LNCAP (cell line): Measurements from ENCODE around the gene ZFP57.

Experiments used
- TF ChIP-seq, protein P1 (sequence below): fragments of 450-650 bp; IDR thresholded peaks from 2 replicates; pipeline ENCODE4 v1.5.1; 2017; ENCODE audit warnings: mild to moderate bottlenecking

ZFP57 gene

GRCh38 chr6:29656157-29656556 lies 24.8 kb downstream of the ZFP57 start:
- TF ChIP-seq, protein P1, sequence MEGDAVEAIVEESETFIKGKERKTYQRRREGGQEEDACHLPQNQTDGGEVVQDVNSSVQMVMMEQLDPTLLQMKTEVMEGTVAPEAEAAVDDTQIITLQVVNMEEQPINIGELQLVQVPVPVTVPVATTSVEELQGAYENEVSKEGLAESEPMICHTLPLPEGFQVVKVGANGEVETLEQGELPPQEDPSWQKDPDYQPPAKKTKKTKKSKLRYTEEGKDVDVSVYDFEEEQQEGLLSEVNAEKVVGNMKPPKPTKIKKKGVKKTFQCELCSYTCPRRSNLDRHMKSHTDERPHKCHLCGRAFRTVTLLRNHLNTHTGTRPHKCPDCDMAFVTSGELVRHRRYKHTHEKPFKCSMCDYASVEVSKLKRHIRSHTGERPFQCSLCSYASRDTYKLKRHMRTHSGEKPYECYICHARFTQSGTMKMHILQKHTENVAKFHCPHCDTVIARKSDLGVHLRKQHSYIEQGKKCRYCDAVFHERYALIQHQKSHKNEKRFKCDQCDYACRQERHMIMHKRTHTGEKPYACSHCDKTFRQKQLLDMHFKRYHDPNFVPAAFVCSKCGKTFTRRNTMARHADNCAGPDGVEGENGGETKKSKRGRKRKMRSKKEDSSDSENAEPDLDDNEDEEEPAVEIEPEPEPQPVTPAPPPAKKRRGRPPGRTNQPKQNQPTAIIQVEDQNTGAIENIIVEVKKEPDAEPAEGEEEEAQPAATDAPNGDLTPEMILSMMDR = no peak

DNA sequence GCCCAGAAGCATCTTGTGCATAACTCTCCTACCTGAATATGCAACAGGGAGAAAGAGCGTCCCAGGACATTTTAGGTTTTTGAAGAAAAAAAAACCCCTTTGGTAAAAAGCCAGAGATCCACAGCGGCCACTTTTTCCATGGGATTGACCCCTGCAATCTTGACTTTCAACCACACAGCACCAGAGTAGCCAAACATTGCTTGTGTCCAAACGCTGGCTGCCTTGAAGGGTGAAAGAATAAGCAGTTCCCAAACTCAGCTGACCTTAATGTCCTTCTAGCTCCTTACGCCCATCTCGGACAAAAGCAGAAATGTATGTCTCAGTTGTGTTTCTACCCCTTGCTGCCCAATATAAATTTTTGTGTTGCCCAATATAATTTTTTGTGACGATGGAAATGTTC lies 25.3 kb downstream of the ZFP57 start:
- TF ChIP-seq, protein P1 = no peak

DNA sequence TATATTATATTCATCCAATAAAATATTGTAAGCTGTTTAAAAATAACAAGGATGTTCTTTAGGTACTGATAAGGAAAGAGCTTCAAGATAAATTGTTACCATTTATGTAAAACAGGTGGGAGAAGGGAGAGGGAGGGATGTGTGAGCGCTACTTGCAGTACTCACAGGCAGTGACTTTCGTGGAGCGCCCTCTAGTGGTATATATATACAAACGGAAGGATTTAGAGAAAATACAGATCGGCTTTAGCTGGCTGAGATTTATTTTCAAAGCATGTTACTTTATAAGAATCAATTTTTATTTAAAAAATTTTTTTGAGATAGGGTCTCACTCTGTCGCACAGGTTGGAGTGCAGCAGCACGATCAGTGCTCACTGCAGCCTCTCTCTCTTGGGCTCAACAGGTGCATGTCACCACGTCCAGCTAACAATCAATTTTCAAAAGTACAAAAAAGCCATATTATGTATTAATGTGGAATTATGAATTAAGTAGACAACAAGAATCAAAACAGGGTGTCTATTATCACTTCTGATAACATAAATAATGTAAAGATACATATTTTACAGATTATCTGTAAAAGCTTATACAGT lies 27.4 kb downstream of the ZFP57 start:
- TF ChIP-seq, protein P1 = peak; percentile 68

- TF ChIP-seq, protein P1 = no peak
These were observed 28.8 kb downstream of the ZFP57 start for GRCh38 chr6:29652198-29652584.

- TF ChIP-seq, protein P1 = peak; percentile 65
These were observed 29.3 kb downstream of the ZFP57 start for GRCh38 chr6:29651413-29652197.

DNA sequence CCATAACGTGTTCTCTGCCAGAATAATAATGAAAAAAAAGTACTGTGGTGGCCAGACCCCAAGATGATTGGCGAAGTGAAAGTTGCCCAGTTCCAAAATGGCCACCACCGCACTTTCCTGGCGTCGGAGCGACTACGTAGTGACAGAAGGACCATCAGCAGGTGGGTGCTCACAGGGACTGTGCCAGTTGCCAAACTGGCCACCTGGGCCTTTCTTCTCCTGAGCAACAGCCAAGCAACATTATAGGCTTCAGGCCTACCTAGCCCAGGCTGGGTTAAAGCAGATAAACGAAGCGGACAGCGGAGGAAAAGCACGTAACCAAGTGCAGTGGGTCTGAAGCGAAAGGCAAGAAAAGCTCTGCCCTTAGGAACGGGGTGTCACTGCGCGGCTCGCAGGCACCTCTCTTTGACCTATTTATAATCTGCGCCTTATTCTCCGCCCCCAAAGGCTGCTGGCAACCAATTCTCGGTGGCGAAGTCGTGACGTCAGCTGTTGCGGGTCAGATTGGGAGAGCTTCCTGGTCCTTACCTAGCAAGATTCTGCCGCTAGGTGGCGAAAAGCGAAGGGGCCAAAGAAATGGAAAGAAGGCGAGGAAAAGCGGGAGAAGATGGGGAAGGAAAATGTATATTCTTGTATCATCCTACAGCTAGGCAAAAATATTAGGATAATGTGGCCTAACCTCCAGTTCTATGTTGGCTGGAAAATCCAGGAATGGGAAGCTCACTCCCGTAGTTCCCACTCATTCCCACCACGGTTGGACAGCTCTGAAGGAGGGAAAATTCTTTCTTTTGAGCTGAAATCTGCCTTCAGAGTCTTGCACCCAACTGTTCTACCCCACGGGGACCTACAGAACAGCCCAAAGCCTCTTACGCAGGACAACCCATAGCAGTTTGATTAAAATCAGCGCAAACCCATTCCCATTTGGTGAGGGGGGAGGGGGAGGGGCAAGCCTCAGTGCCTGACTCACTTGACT lies 31.0 kb downstream of the ZFP57 start:
- TF ChIP-seq, protein P1 = peak; percentile 88

DNA sequence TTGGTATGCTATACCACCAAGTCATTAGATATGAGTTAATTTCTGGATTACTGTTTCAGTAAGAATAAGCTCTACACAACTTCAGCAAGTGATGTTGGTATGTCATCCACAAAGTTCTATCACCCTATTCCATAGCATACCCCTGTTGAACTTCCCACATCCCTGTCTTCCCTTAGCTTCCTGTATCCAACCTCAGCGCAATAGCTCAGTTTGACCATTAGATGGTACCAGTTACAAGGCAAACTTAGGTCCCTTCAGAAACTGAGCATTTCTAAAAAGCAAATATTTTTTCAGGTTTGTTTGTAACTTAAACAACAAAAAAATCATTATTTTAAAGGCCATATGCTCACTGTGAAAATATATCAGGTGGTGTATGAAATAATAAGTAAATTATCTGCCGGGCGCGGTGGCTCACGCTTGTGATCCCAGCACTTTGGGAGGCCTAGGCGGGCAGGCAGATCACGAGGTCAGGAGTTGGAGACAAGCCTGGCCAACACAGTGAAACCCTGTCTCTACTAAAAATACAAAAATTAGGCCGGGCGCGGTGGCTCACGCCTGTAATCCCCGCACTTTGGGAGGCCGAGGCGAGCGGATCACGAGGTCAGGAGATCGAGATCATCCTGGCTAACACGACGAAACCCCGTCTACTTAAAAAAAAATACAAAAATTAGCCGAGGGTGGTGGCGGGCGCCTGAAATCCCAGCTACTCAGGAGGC lies 32.9 kb downstream of the ZFP57 start:
- TF ChIP-seq, protein P1 = peak; percentile 62
